Measurements from ENCODE around the gene BCAS1.
"Not testable (repeated sequence)": the region's sequence is repeated elsewhere in the genome, so short reads cannot be mapped to it uniquely, and the experiment has no call there.

DNA sequence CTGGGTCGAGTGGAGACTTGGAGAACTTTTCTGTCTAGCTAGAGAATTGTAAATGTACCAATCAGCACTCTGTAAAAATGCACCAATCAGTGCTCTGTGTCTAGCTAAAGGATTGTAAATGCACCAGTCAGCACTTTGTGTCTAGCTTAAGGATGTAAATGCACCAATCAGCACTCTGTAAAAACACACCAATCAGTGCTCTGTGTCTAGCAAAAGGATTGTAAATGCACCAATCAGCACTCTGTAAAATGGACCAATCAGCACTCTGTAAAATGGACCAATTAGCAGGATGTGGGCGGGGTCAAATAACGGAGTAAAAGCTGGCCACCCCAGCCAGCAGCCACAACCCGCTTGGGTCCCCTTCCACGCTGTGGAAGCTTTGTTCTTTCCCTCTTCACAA is 96.5 kb downstream of the BCAS1 start:
- TF ChIP-seq EZH2 (IDR thresholded peaks at IDR 0.05; ENCODE audit: borderline replicate concordance, insufficient read depth, low read depth, low read length, poor library complexity, severe bottlenecking): not testable (repeated sequence)
- TF ChIP-seq, protein P1, sequence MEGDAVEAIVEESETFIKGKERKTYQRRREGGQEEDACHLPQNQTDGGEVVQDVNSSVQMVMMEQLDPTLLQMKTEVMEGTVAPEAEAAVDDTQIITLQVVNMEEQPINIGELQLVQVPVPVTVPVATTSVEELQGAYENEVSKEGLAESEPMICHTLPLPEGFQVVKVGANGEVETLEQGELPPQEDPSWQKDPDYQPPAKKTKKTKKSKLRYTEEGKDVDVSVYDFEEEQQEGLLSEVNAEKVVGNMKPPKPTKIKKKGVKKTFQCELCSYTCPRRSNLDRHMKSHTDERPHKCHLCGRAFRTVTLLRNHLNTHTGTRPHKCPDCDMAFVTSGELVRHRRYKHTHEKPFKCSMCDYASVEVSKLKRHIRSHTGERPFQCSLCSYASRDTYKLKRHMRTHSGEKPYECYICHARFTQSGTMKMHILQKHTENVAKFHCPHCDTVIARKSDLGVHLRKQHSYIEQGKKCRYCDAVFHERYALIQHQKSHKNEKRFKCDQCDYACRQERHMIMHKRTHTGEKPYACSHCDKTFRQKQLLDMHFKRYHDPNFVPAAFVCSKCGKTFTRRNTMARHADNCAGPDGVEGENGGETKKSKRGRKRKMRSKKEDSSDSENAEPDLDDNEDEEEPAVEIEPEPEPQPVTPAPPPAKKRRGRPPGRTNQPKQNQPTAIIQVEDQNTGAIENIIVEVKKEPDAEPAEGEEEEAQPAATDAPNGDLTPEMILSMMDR (IDR thresholded peaks at IDR 0.05): not testable (repeated sequence)

Data from B cell (primary cell).